HG03571 (cell line): ENCODE data around the gene CCSER1.
"Not testable (repeated sequence)": the region's sequence is repeated elsewhere in the genome, so short reads cannot be mapped to it uniquely, and the experiment has no call there.

Experiments
- ATAC-seq: cut with Tn5 transposase; IDR thresholded peaks from one replicate; pipeline ENCODE4 v1.9.1; 2021; ENCODE audit not compliant: unreplicated experiment

CCSER1 gene

GRCh38 chr4:91621446-91621845, 1494.3 kb downstream of the CCSER1 start:
- ATAC-seq, result no peak

- no peak for ATAC-seq
Observed at GRCh38 chr4:91622925-91623602, 1495.9 kb downstream of the CCSER1 start.

GRCh38 chr4:91623603-91623967, 1496.4 kb downstream of the CCSER1 start:
- not testable (repeated sequence) for ATAC-seq

- no peak for ATAC-seq
Observed at GRCh38 chr4:91630054-91630453, 1502.9 kb downstream of the CCSER1 start.

GRCh38 chr4:91630764-91631163, 1503.6 kb downstream of the CCSER1 start:
- ATAC-seq, result no peak

GRCh38 chr4:91631335-91631734, 1504.1 kb downstream of the CCSER1 start:
- ATAC-seq, result no peak

GRCh38 chr4:91636083-91636482, 1508.9 kb downstream of the CCSER1 start:
- ATAC-seq, result no peak
